Omental fat pad (tissue), 4 donors: ENCODE data around the gene ADRB2. TPM values are rescaled to one million over a fixed set of nuclear protein-coding genes. Genes with fewer than 3 reads are reported as not detected.
A peak's percentile ranks its signal among the peaks of the same experiment; 100 is the strongest.

Experiments used
- ATAC-seq: fragments of 150-250 bp; one replicate; pipeline ENCODE4 v1.9.1; 2016; ENCODE audit warnings: mild to moderate bottlenecking, moderate library complexity; ENCODE audit not compliant: low FRiP score
- DNase-seq: peaks from one replicate; pipeline ENCODE4 v3.0.0-alpha.2; 2019; ENCODE audit warnings: low spot score
- CTCF ChIP-seq, 3 donors: fragments of 450-650 bp; IDR thresholded peaks; one replicate each; pipeline ENCODE4 v1.5.1; 2016 to 2017; ENCODE audit warnings: antibody characterized with exemption in 3 of 3, mild to moderate bottlenecking in 3 of 3, moderate library complexity in 2 of 3
- total RNA-seq, 4 donors: library from RNA; depleted of rRNA; stranded (reverse); fragments of >200 nt; gene quantifications; one replicate each; pipeline ENCODE4 v1.1.0, GENCODE V29; 2016

Gene ADRB2
- total RNA-seq, 4 donors from 2014 or later = 20.5 to 68.7 (median 37.4) TPM

- ATAC-seq = no peak
- no peak for DNase-seq
- no peak for TF ChIP-seq CTCF (IDR thresholded peaks at IDR 0.05)
Measured at GRCh38 chr5:148820461-148821395, 5.7 kb upstream of the ADRB2 start.

GRCh38 chr5:148823871-148824270, 2.5 kb upstream of the ADRB2 start:
- DNase-seq (no peak), ATAC-seq (no peak)
- no peak for TF ChIP-seq CTCF (IDR thresholded peaks at IDR 0.05)

GRCh38 chr5:148825716-148826052, 727 bp upstream of the ADRB2 start:
- no peak for TF ChIP-seq CTCF (IDR thresholded peaks at IDR 0.05)
- peak; percentile 9 for ATAC-seq
- DNase-seq = no peak

GRCh38 chr5:148826739-148827070, 294 bp downstream of the ADRB2 start:
- no peak for TF ChIP-seq CTCF (IDR thresholded peaks at IDR 0.05)
- DNase-seq = no peak
- ATAC-seq = peak; percentile 33

- ATAC-seq (no peak), DNase-seq (no peak)
- no peak for TF ChIP-seq CTCF (IDR thresholded peaks at IDR 0.05)
Measured at GRCh38 chr5:148827723-148828122, 1.3 kb downstream of the ADRB2 start.

- no peak for TF ChIP-seq CTCF (IDR thresholded peaks at IDR 0.05)
- ATAC-seq (no peak), DNase-seq (no peak)
Measured at GRCh38 chr5:148828511-148829247, 2.3 kb downstream of the ADRB2 start.

- TF ChIP-seq CTCF (IDR thresholded peaks at IDR 0.05) = no peak
- ATAC-seq (no peak), DNase-seq (no peak)
Measured at GRCh38 chr5:148829248-148829594, 2.8 kb downstream of the ADRB2 start.
